Measurements from ENCODE around the gene NACC2.

GRCh38 chr9:136122425-136123383 is 27.6 kb upstream of the NACC2 start:
- peak; percentile 62 to 82 (median 75) for TF ChIP-seq POLR2AphosphoS5 (IDR thresholded peaks at IDR 0.05)
- peak; percentile 96 to 99 (median 98) for TF ChIP-seq CTCF (IDR thresholded peaks at IDR 0.05 in 8 of 11, conservative IDR thresholded peaks at IDR 0.05 in 3 of 11)
- TF ChIP-seq POLR2A (IDR thresholded peaks at IDR 0.05): peak in 1 of 3 donors; percentile 25
